ENCODE measurements around the gene EME1. TPM values are rescaled to one million over a fixed set of nuclear protein-coding genes. Genes with fewer than 3 reads are reported as not detected.
A peak's percentile ranks its signal among the peaks of the same experiment; 100 is the strongest.

The EME1 gene
- total and polyA plus RNA-seq, 2 of the 13 experiments (the other 11 are each of a cell fraction or from before 2014, with no cell fraction given) = 20.7 to 24.6 TPM

GRCh38 chr17:50372758-50373556 lies at the start of gene EME1, which contains the start of gene MRPL27 (continued):
- TF ChIP-seq ETS1 (CRISPR knock-in tag; IDR thresholded peaks at IDR 0.05) (no peak; the same call in 1 of the 2 replicates), HBP1 (CRISPR knock-in tag; IDR thresholded peaks at IDR 0.05; ENCODE audit: low read depth) (peak; percentile 99), ZNF770 (CRISPR knock-in tag; IDR thresholded peaks at IDR 0.05) (peak; percentile 76), DRAP1 (CRISPR knock-in tag; IDR thresholded peaks at IDR 0.05) (peak; percentile 68), ATF4 (CRISPR knock-in tag; IDR thresholded peaks at IDR 0.05) (peak in 1 of 2 experiments; percentile 68; a peak in 2 of 4 replicates), AGO2 (optimal IDR thresholded peaks at IDR 0.05; ENCODE audit: low read depth, low read length) (peak; percentile 32), PRMT3 (CRISPR knock-in tag; IDR thresholded peaks at IDR 0.05; ENCODE audit: borderline replicate concordance, low read depth) (peak; percentile 99; the same call in 1 of the 2 replicates), NFRKB (IDR thresholded peaks at IDR 0.05) (peak; percentile 66; the same call in 1 of the 2 replicates), CBX1 (IDR thresholded peaks at IDR 0.05; ENCODE audit: low read depth) (no peak), HOXA5 (CRISPR knock-in tag; IDR thresholded peaks at IDR 0.05) (peak; percentile 87; the same call in 1 of the 2 replicates), ZNF879 (CRISPR knock-in tag; IDR thresholded peaks at IDR 0.05) (peak; percentile 84; the same call in 1 of the 2 replicates), HNRNPK (IDR thresholded peaks at IDR 0.05; ENCODE audit: low read depth, low read length, poor library complexity, severe bottlenecking) (no peak), ZNF713 (CRISPR knock-in tag; IDR thresholded peaks at IDR 0.05) (no peak; the same call in 1 of the 2 replicates), SNAPC2 (CRISPR knock-in tag; IDR thresholded peaks at IDR 0.05) (peak; percentile 64; the same call in 1 of the 2 replicates), ZNF891 (CRISPR knock-in tag; IDR thresholded peaks at IDR 0.05) (peak; percentile 98), TFE3 (CRISPR knock-in tag; IDR thresholded peaks at IDR 0.05) (peak; percentile 90), ZNF17 (CRISPR knock-in tag; IDR thresholded peaks at IDR 0.05) (0 out of 2 replicates have a peak, but pooled peaks have one; percentile 38), ZGPAT (CRISPR knock-in tag; IDR thresholded peaks at IDR 0.05) (peak; percentile 92; the same call in 1 of the 2 replicates), ZNF629 (CRISPR knock-in tag; conservative IDR thresholded peaks at IDR 0.05) (0 out of 2 replicates have a peak, but pooled peaks have one; percentile 32)
